LNCaP clone FGC (cell line): ENCODE results near the gene TEAD1.

Experiments
- DNase-seq: peaks from one replicate; pipeline ENCODE4 v3.0.0-alpha.2; 2011; ENCODE audit warnings: low read depth
- H3K4me3 ChIP-seq: 2 replicates; pipeline ENCODE4 v1.5.1; 2011; ENCODE audit warnings: mild to moderate bottlenecking, low read depth, low read length, control low read depth
- CTCF ChIP-seq: IDR thresholded peaks from 2 replicates; pipeline ENCODE4 v1.5.1; 2012; ENCODE audit warnings: mild to moderate bottlenecking; ENCODE audit not compliant: control insufficient read depth, insufficient read depth; ENCODE audit errors: extremely low read depth

Gene TEAD1

GRCh38 chr11:12962306-12962705, 288.1 kb downstream of the TEAD1 start:
- no peak for TF ChIP-seq CTCF
- no peak for DNase-seq
- H3K4me3 ChIP-seq, result no peak overlapping the region

GRCh38 chr11:12963051-12963450, 288.8 kb downstream of the TEAD1 start:
- DNase-seq, result no peak
- H3K4me3 ChIP-seq, result no peak overlapping the region
- TF ChIP-seq CTCF, result no peak

- no peak for DNase-seq
- no peak overlapping the region for H3K4me3 ChIP-seq
- TF ChIP-seq CTCF, result peak; percentile 90
These were observed 289.7 kb downstream of the TEAD1 start for GRCh38 chr11:12963792-12964536.

- H3K4me3 ChIP-seq, result no peak overlapping the region
- TF ChIP-seq CTCF, result no peak
- DNase-seq, result no peak
These were observed 290.4 kb downstream of the TEAD1 start for GRCh38 chr11:12964650-12965049.

GRCh38 chr11:12966002-12966401, 291.8 kb downstream of the TEAD1 start:
- DNase-seq, result no peak
- no peak for TF ChIP-seq CTCF
- H3K4me3 ChIP-seq, result no peak overlapping the region

- no peak for DNase-seq
- H3K4me3 ChIP-seq, result no peak overlapping the region
- TF ChIP-seq CTCF, result no peak
These were observed 293.9 kb downstream of the TEAD1 start for GRCh38 chr11:12968101-12968500.

GRCh38 chr11:12968826-12969225, 294.6 kb downstream of the TEAD1 start:
- no peak overlapping the region for H3K4me3 ChIP-seq
- no peak for TF ChIP-seq CTCF
- DNase-seq, result no peak
